ENCODE results near the gene DLD. TPM values are rescaled to one million over a fixed set of nuclear protein-coding genes. Genes with fewer than 3 reads are reported as not detected.

Gene DLD
- total and polyA plus RNA-seq, 2 of the 13 experiments (the other 11 are each of a cell fraction or from before 2014, with no cell fraction given) = 56.8 to 95.2 TPM

DNA sequence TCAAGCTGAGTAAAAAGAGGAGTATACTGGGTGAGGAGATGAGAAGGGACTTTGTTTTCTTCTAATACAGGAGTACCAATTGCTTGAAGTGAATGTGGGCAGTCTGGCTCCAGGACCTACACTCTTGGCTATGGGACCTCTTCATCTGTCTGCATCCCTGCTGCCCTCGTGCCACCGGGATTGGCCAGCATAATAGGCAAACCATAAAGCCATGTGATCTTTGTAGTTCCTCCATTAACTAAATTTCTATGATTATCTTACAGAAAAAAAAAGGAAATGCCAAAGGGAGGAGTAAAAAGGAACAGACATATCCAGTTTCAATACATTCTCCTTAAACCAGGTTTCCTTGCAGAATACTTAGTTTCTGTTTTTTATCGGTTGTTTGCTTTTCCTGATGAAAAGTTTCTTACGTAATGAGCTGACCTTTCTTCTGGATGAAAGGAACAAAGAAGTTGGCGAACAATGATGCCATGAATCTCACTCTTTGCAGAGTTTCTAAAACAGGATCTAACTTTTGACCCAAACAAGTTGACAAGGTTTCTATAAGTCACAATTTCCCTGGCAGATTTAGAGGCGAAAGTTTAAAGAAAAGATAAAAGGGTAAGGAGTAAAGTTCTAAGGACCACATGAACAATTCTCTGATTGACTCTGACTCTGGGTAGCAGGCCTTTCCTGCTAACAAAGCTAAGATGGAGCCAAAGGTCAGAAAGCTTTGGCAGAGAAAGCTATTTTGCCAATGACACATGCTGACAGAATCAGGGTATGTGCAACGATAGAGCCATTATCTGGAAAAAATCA lies 57.9 kb downstream of the DLD start (continued):
- TF ChIP-seq ZNF235 (CRISPR knock-in tag; IDR thresholded peaks at IDR 0.05; ENCODE audit: borderline replicate concordance) = no peak
- no peak for TF ChIP-seq ZNF558 (CRISPR knock-in tag; IDR thresholded peaks at IDR 0.05; ENCODE audit: borderline replicate concordance)
- no peak for TF ChIP-seq ZNF776 (CRISPR knock-in tag; IDR thresholded peaks at IDR 0.05)
- TF ChIP-seq PAXIP1 (CRISPR knock-in tag; conservative IDR thresholded peaks at IDR 0.05) = peak; percentile 57
- TF ChIP-seq MBNL3 (CRISPR knock-in tag; conservative IDR thresholded peaks at IDR 0.05) = no peak
- no peak for TF ChIP-seq HOMEZ (CRISPR knock-in tag; IDR thresholded peaks at IDR 0.05; ENCODE audit: low read depth)
- TF ChIP-seq RXRA (CRISPR knock-in tag; IDR thresholded peaks at IDR 0.05) = 0 out of 2 replicates have a peak, but pooled peaks have one; percentile 12
- TF ChIP-seq, protein P1, sequence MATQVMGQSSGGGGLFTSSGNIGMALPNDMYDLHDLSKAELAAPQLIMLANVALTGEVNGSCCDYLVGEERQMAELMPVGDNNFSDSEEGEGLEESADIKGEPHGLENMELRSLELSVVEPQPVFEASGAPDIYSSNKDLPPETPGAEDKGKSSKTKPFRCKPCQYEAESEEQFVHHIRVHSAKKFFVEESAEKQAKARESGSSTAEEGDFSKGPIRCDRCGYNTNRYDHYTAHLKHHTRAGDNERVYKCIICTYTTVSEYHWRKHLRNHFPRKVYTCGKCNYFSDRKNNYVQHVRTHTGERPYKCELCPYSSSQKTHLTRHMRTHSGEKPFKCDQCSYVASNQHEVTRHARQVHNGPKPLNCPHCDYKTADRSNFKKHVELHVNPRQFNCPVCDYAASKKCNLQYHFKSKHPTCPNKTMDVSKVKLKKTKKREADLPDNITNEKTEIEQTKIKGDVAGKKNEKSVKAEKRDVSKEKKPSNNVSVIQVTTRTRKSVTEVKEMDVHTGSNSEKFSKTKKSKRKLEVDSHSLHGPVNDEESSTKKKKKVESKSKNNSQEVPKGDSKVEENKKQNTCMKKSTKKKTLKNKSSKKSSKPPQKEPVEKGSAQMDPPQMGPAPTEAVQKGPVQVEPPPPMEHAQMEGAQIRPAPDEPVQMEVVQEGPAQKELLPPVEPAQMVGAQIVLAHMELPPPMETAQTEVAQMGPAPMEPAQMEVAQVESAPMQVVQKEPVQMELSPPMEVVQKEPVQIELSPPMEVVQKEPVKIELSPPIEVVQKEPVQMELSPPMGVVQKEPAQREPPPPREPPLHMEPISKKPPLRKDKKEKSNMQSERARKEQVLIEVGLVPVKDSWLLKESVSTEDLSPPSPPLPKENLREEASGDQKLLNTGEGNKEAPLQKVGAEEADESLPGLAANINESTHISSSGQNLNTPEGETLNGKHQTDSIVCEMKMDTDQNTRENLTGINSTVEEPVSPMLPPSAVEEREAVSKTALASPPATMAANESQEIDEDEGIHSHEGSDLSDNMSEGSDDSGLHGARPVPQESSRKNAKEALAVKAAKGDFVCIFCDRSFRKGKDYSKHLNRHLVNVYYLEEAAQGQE (IDR thresholded peaks at IDR 0.05; ENCODE audit: borderline replicate concordance in 1 of 2, low read depth in 1 of 2, low read length in 2 of 2) = no peak
- no peak for TF ChIP-seq NR1H2 (CRISPR knock-in tag; IDR thresholded peaks at IDR 0.05; ENCODE audit: borderline replicate concordance, low read depth)
- TF ChIP-seq JDP2 (CRISPR knock-in tag; IDR thresholded peaks at IDR 0.05; ENCODE audit: borderline replicate concordance) = no peak
- no peak for TF ChIP-seq POLR2AphosphoS5 (IDR thresholded peaks at IDR 0.05; ENCODE audit: low read depth, low read length)
- TF ChIP-seq, protein P2, sequence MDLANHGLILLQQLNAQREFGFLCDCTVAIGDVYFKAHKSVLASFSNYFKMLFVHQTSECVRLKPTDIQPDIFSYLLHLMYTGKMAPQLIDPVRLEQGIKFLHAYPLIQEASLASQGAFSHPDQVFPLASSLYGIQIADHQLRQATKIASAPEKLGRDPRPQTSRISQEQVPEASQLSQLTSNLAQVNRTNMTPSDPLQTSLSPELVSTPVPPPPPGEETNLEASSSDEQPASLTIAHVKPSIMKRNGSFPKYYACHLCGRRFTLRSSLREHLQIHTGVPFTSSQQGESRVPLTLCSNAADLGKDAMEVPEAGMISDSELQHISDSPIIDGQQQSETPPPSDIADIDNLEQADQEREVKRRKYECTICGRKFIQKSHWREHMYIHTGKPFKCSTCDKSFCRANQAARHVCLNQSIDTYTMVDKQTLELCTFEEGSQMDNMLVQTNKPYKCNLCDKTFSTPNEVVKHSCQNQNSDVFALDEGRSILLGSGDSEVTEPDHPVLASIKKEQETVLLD (CRISPR knock-in tag; IDR thresholded peaks at IDR 0.05; ENCODE audit: low read depth) = no peak
- no peak for TF ChIP-seq ZNF180 (CRISPR knock-in tag; IDR thresholded peaks at IDR 0.05; ENCODE audit: borderline replicate concordance, low read depth)
- no peak for TF ChIP-seq ATF7-NPFF (CRISPR knock-in tag; IDR thresholded peaks at IDR 0.05; ENCODE audit: low read depth)
- no peak for TF ChIP-seq KLF16 (CRISPR knock-in tag; IDR thresholded peaks at IDR 0.05)
- no peak for TF ChIP-seq ZNF790 (CRISPR knock-in tag; IDR thresholded peaks at IDR 0.05; ENCODE audit: borderline replicate concordance)
- TF ChIP-seq ZNF841 (CRISPR knock-in tag; IDR thresholded peaks at IDR 0.05; ENCODE audit: borderline replicate concordance) = no peak
- TF ChIP-seq POLR2A (IDR thresholded peaks at IDR 0.05; ENCODE audit: insufficient read depth in 1 of 2, low read depth in 2 of 2, low read length in 2 of 2) = no peak
- TF ChIP-seq KAT7 (CRISPR knock-in tag; IDR thresholded peaks at IDR 0.05; ENCODE audit: borderline replicate concordance) = no peak

Data from HepG2 (cell line).